Measurements from ENCODE around the gene FBRSL1. TPM values are rescaled to one million over a fixed set of nuclear protein-coding genes. Genes with fewer than 3 reads are reported as not detected.

FBRSL1 gene
- total and polyA plus RNA-seq, 2 donors from 2014 or later = 23.8 to 44.7 TPM

- FAIRE-seq = no peak
- no peaks in the 10 kb centered on the region for H3K27me3 ChIP-seq (ENCODE audit: control insufficient read depth, insufficient read depth, low read length)
- intact Hi-C loops (cut with DNase I) = no loop called here
- no peak overlapping the region for H3K27ac ChIP-seq (ENCODE audit: low read depth in 2 of 2, low read length in 2 of 2)
- no peaks in the 10 kb centered on the region for H3K36me3 ChIP-seq (ENCODE audit: control insufficient read depth in 2 of 3, insufficient read depth in 3 of 3, low read length in 3 of 3)
- H3K9me3 ChIP-seq (ENCODE audit: control insufficient read depth in 2 of 3, insufficient read depth in 1 of 3, low read length in 3 of 3) = no peaks in the 10 kb centered on the region
- H3K4me1 ChIP-seq (ENCODE audit: control insufficient read depth in 2 of 3, insufficient read depth in 2 of 3, low read depth in 1 of 3, low read length in 3 of 3) = peaks cover 0 to 3% (median 1%) of the 10 kb centered on the region in 3 donors
- no peak for TF ChIP-seq CTCF (IDR thresholded peaks at IDR 0.05; ENCODE audit: borderline replicate concordance, extremely low read depth, insufficient read depth)
- no peak overlapping the region for H3K9ac ChIP-seq (ENCODE audit: low read length in 3 of 3)
- no peak overlapping the region for H3K4me3 ChIP-seq (ENCODE audit: low read length in 3 of 3)
- DNase-seq = peak in 1 of 5 donors; percentile 70
These were observed 3.8 kb upstream of the FBRSL1 start for GRCh38 chr12:132486168-132486567.

GRCh38 chr12:132486576-132486975 lies 3.4 kb upstream of the FBRSL1 start:
- DNase-seq (peak in 1 of 5 donors; percentile 59), FAIRE-seq (no peak)
- Histone ChIP-seq H3K9ac (ENCODE audit: low read length in 3 of 3) (no peak overlapping the region), H3K27ac (ENCODE audit: low read depth in 2 of 2, low read length in 2 of 2) (no peak overlapping the region), H3K4me3 (ENCODE audit: low read length in 3 of 3) (no peak overlapping the region), H3K9me3 (ENCODE audit: control insufficient read depth in 2 of 3, insufficient read depth in 1 of 3, low read length in 3 of 3) (no peaks in the 10 kb centered on the region), H3K27me3 (ENCODE audit: control insufficient read depth, insufficient read depth, low read length) (no peaks in the 10 kb centered on the region), H3K36me3 (ENCODE audit: control insufficient read depth in 2 of 3, insufficient read depth in 3 of 3, low read length in 3 of 3) (no peaks in the 10 kb centered on the region), H3K4me1 (ENCODE audit: control insufficient read depth in 2 of 3, insufficient read depth in 2 of 3, low read depth in 1 of 3, low read length in 3 of 3) (peaks cover 0 to 7% (median 5%) of the 10 kb centered on the region in 3 donors)
- intact Hi-C loops (cut with DNase I) = no loop called here
- no peak for TF ChIP-seq CTCF (IDR thresholded peaks at IDR 0.05; ENCODE audit: borderline replicate concordance, extremely low read depth, insufficient read depth)

- no peak for TF ChIP-seq CTCF (IDR thresholded peaks at IDR 0.05; ENCODE audit: borderline replicate concordance, extremely low read depth, insufficient read depth)
- Histone ChIP-seq H3K27me3 (ENCODE audit: control insufficient read depth, insufficient read depth, low read length) (no peaks in the 10 kb centered on the region), H3K36me3 (ENCODE audit: control insufficient read depth in 2 of 3, insufficient read depth in 3 of 3, low read length in 3 of 3) (no peaks in the 10 kb centered on the region), H3K4me1 (ENCODE audit: control insufficient read depth in 2 of 3, insufficient read depth in 2 of 3, low read depth in 1 of 3, low read length in 3 of 3) (peaks cover 0 to 14% (median 12%) of the 10 kb centered on the region in 3 donors), H3K9ac (ENCODE audit: low read length in 3 of 3) (no peak overlapping the region), H3K9me3 (ENCODE audit: control insufficient read depth in 2 of 3, insufficient read depth in 1 of 3, low read length in 3 of 3) (no peaks in the 10 kb centered on the region), H3K4me3 (ENCODE audit: low read length in 3 of 3) (no peak overlapping the region), H3K27ac (ENCODE audit: low read depth in 2 of 2, low read length in 2 of 2) (no peak overlapping the region)
- intact Hi-C loops (cut with DNase I) = no loop called here
- no peak for FAIRE-seq
- DNase-seq = peak in 1 of 5 donors; percentile 62
These were observed 2.6 kb upstream of the FBRSL1 start for GRCh38 chr12:132487311-132487741.
